Karpas-422 (cell line): Measurements from ENCODE around the gene PPIA. TPM values are rescaled to one million over a fixed set of nuclear protein-coding genes. Genes with fewer than 3 reads are reported as not detected.
"Not testable (repeated sequence)": the region's sequence is repeated elsewhere in the genome, so short reads cannot be mapped to it uniquely, and the experiment has no call there.

ENCODE experiments used
- DNase-seq: peaks from one replicate; pipeline ENCODE4 v3.0.0-alpha.2; 2015
- H2AFZ ChIP-seq: fragments of 200-600 bp; sonication (generic); 2 replicates; pipeline ENCODE4 v1.6.1; 2014; ENCODE audit warnings: antibody characterized with exemption, low read length, mixed read lengths
- H3K27ac ChIP-seq: fragments of 200-600 bp; sonication (generic); 2 replicates; pipeline ENCODE4 v1.5.1; 2014; ENCODE audit warnings: mild to moderate bottlenecking, low read length, moderate library complexity
- H3K27me3 ChIP-seq: fragments of 200-600 bp; sonication (generic); 2 replicates; pipeline ENCODE4 v1.6.1; 2014; ENCODE audit warnings: low read length, mixed read lengths
- H3K36me3 ChIP-seq: fragments of 200-600 bp; sonication (generic); 2 replicates; pipeline ENCODE4 v1.6.1; 2014; ENCODE audit warnings: low read length, mixed read lengths; ENCODE audit not compliant: insufficient read depth
- H3K4me1 ChIP-seq: fragments of 200-600 bp; sonication (generic); 2 replicates; pipeline ENCODE4 v1.6.1; 2014; ENCODE audit warnings: mild to moderate bottlenecking, low read length, mixed read lengths
- H3K4me2 ChIP-seq: fragments of 200-600 bp; sonication (generic); 2 replicates; pipeline ENCODE4 v1.6.1; 2014; ENCODE audit warnings: low read length, low read depth, mild to moderate bottlenecking; ENCODE audit not compliant: poor library complexity, severe bottlenecking
- H3K4me3 ChIP-seq: fragments of 200-600 bp; sonication (generic); 2 replicates; pipeline ENCODE4 v1.5.1; 2014; ENCODE audit warnings: mild to moderate bottlenecking, antibody characterized with exemption, low read length, mixed read lengths
- H3K79me2 ChIP-seq: fragments of 200-600 bp; sonication (generic); 2 replicates; pipeline ENCODE4 v1.6.1; 2014; ENCODE audit warnings: mild to moderate bottlenecking, low read length, mixed read lengths
- H3K9ac ChIP-seq: fragments of 200-600 bp; sonication (generic); 2 replicates; pipeline ENCODE4 v1.6.0; 2014; ENCODE audit warnings: low read length
- H3K9me2 ChIP-seq: fragments of 200-600 bp; sonication (generic), shearing (Covaris generic); replicated peaks from 2 replicates; pipeline ENCODE4 v1.6.0; 2014; ENCODE audit warnings: mild to moderate bottlenecking, low read length, moderate library complexity; ENCODE audit not compliant: insufficient read depth
- H3K9me3 ChIP-seq: fragments of 300-700, 200-600 bp; sonication (generic); 2 replicates; pipeline ENCODE4 v1.6.1; 2014; ENCODE audit warnings: low read length, mixed read lengths
- H4K20me1 ChIP-seq: fragments of 200-600 bp; sonication (generic); 2 replicates; pipeline ENCODE4 v1.6.1; 2014; ENCODE audit warnings: mild to moderate bottlenecking, antibody characterized with exemption, low read length, low read depth; ENCODE audit not compliant: insufficient read depth
- total RNA-seq: library from RNA; depleted of rRNA; stranded (reverse); fragments of >200 nt; shearing (Covaris generic); gene quantifications from 2 replicates; pipeline ENCODE4 v1.2.3, GENCODE V29; 2014; ENCODE audit warnings: low replicate concordance

PPIA gene
- total RNA-seq, 1 experiment from 2014 or later, result 3,564 TPM

- H3K36me3 ChIP-seq, result peaks cover 50% of the 10 kb centered on the region
- peak overlapping the region; percentile 79; the same call in 1 of the 2 replicates for H3K4me3 ChIP-seq
- peaks cover 41% of the 10 kb centered on the region for H4K20me1 ChIP-seq
- no peak overlapping the region for H2AFZ ChIP-seq
- H3K27me3 ChIP-seq, result no peaks in the 10 kb centered on the region
- no peak for DNase-seq
- peaks cover 22% of the 10 kb centered on the region for H3K4me1 ChIP-seq
- no peaks in the 10 kb centered on the region for H3K9me3 ChIP-seq
- H3K4me2 ChIP-seq, result peak overlapping the region; percentile 98
- H3K9me2 ChIP-seq, result no peaks in the 10 kb centered on the region
- peak overlapping the region; percentile 90; the same call in 1 of the 2 replicates for H3K27ac ChIP-seq
- H3K79me2 ChIP-seq, result peaks cover 46% of the 10 kb centered on the region
- no peak overlapping the region for H3K9ac ChIP-seq
These were observed 2.3 kb downstream of the PPIA start for GRCh38 chr7:44798649-44799305.

GRCh38 chr7:44799939-44800338 lies 3.5 kb downstream of the PPIA start:
- Histone ChIP-seq H3K79me2 (peaks cover 43% of the 10 kb centered on the region), H3K4me3 (no peak overlapping the region), H3K4me2 (no peak overlapping the region), H3K9me2 (no peaks in the 10 kb centered on the region), H3K4me1 (peaks cover 22% of the 10 kb centered on the region), H4K20me1 (peaks cover 41% of the 10 kb centered on the region), H3K27ac (no peak overlapping the region), H3K9ac (no peak overlapping the region), H3K36me3 (peaks cover 50% of the 10 kb centered on the region), H2AFZ (no peak overlapping the region), H3K9me3 (no peaks in the 10 kb centered on the region), H3K27me3 (no peaks in the 10 kb centered on the region)
- DNase-seq, result no peak

GRCh38 chr7:44801890-44802289 lies 5.4 kb downstream of the PPIA start:
- Histone ChIP-seq H4K20me1 (peaks cover 41% of the 10 kb centered on the region), H3K27ac (no peak overlapping the region), H2AFZ (no peak overlapping the region), H3K9me3 (no peaks in the 10 kb centered on the region), H3K4me2 (no peak overlapping the region), H3K9ac (no peak overlapping the region), H3K27me3 (no peaks in the 10 kb centered on the region), H3K4me3 (no peak overlapping the region), H3K79me2 (peaks cover 28% of the 10 kb centered on the region), H3K9me2 (no peaks in the 10 kb centered on the region), H3K36me3 (peaks cover 50% of the 10 kb centered on the region), H3K4me1 (peaks cover 16% of the 10 kb centered on the region)
- no peak for DNase-seq

GRCh38 chr7:44802418-44803025 lies 6.0 kb downstream of the PPIA start:
- Histone ChIP-seq H3K36me3 (peaks cover 48% of the 10 kb centered on the region), H3K27me3 (no peaks in the 10 kb centered on the region), H3K9ac (no peak overlapping the region), H2AFZ (no peak overlapping the region), H3K4me3 (no peak overlapping the region), H3K9me2 (no peaks in the 10 kb centered on the region), H3K4me1 (peaks cover 15% of the 10 kb centered on the region), H3K27ac (no peak overlapping the region), H3K4me2 (no peak overlapping the region), H3K9me3 (no peaks in the 10 kb centered on the region), H4K20me1 (peaks cover 34% of the 10 kb centered on the region), H3K79me2 (peaks cover 22% of the 10 kb centered on the region)
- DNase-seq, result no peak

GRCh38 chr7:44803828-44804519 lies 7.5 kb downstream of the PPIA start:
- H4K20me1 ChIP-seq, result peaks cover 20% of the 10 kb centered on the region

GRCh38 chr7:44805950-44806349 lies 9.5 kb downstream of the PPIA start:
- no peak overlapping the region for H3K4me3 ChIP-seq

More at GRCh38 chr7:44803828-44804519, 7.5 kb downstream of the PPIA start:
- H3K4me3 ChIP-seq, H2AFZ ChIP-seq, H3K4me2 ChIP-seq, H3K9me2 ChIP-seq, H3K4me1 ChIP-seq, H3K9me3 ChIP-seq, H3K79me2 ChIP-seq, H3K27me3 ChIP-seq, H3K27ac ChIP-seq, H3K9ac ChIP-seq: not testable (repeated sequence)
- DNase-seq, result peak; percentile 65
- H3K36me3 ChIP-seq, result peaks cover 34% of the 10 kb centered on the region

GRCh38 chr7:44808914-44809393 lies 12.5 kb downstream of the PPIA start:
- Histone ChIP-seq H3K9ac (no peak overlapping the region), H3K27me3 (no peaks in the 10 kb centered on the region), H3K9me2 (no peaks in the 10 kb centered on the region), H3K36me3 (no peaks in the 10 kb centered on the region), H3K4me1 (no peaks in the 10 kb centered on the region), H3K4me2 (no peak overlapping the region), H3K9me3 (no peaks in the 10 kb centered on the region), H3K27ac (no peak overlapping the region), H4K20me1 (no peaks in the 10 kb centered on the region), H3K4me3 (no peak overlapping the region), H2AFZ (no peak overlapping the region), H3K79me2 (no peaks in the 10 kb centered on the region)
- no peak for DNase-seq

More at GRCh38 chr7:44805950-44806349, 9.5 kb downstream of the PPIA start:
- H3K9ac ChIP-seq, result no peak overlapping the region
- H3K27me3 ChIP-seq, result no peaks in the 10 kb centered on the region
- no peaks in the 10 kb centered on the region for H3K9me2 ChIP-seq
- H3K4me1 ChIP-seq, result no peaks in the 10 kb centered on the region
- H4K20me1 ChIP-seq, result peaks cover 6% of the 10 kb centered on the region
- H3K27ac ChIP-seq, result no peak overlapping the region
- no peaks in the 10 kb centered on the region for H3K79me2 ChIP-seq
- peak; percentile 49 for DNase-seq
- H3K36me3 ChIP-seq, result peaks cover 18% of the 10 kb centered on the region
- H3K9me3 ChIP-seq, result no peaks in the 10 kb centered on the region
- H3K4me2 ChIP-seq, result no peak overlapping the region
- no peak overlapping the region for H2AFZ ChIP-seq

GRCh38 chr7:44811093-44811492 lies 14.6 kb downstream of the PPIA start:
- H3K4me3 ChIP-seq, result no peak overlapping the region
- H3K9me2 ChIP-seq, result no peaks in the 10 kb centered on the region
- no peaks in the 10 kb centered on the region for H3K9me3 ChIP-seq
- H3K9ac ChIP-seq, result no peak overlapping the region
- H3K4me1 ChIP-seq, result no peaks in the 10 kb centered on the region
- DNase-seq, result no peak
- no peaks in the 10 kb centered on the region for H3K27me3 ChIP-seq
- no peak overlapping the region for H2AFZ ChIP-seq
- no peak overlapping the region for H3K4me2 ChIP-seq
- H3K36me3 ChIP-seq, result no peaks in the 10 kb centered on the region
- no peaks in the 10 kb centered on the region for H4K20me1 ChIP-seq
- H3K27ac ChIP-seq, result no peak overlapping the region
- no peaks in the 10 kb centered on the region for H3K79me2 ChIP-seq
